Gastrocnemius medialis (tissue), 4 donors: ENCODE data around the gene HMCN1.

Experiments
- POLR2A ChIP-seq, 2 donors: fragments of 450-650 bp; IDR thresholded peaks; one replicate each; pipeline ENCODE4 v1.6.1; 2017; ENCODE audit warnings: antibody characterized with exemption in 2 of 2, mild to moderate bottlenecking in 2 of 2, moderate library complexity in 2 of 2
- TF ChIP-seq, protein P1 (sequence below), 5 experiments: fragments of 450-650 bp in 3 of 5; fragments of 200-600 bp in 2 of 5; sonication (generic) in 2 of 5; IDR thresholded peaks in 4 of 5; conservative IDR thresholded peaks in 1 of 5; 1 replicate in 4 of 5; 2 replicates in 1 of 5; pipeline ENCODE4 v1.5.1; 2016 to 2019; ENCODE audit warnings: antibody characterized with exemption in 5 of 5, mild to moderate bottlenecking in 3 of 5, moderate library complexity in 3 of 5

DNA sequence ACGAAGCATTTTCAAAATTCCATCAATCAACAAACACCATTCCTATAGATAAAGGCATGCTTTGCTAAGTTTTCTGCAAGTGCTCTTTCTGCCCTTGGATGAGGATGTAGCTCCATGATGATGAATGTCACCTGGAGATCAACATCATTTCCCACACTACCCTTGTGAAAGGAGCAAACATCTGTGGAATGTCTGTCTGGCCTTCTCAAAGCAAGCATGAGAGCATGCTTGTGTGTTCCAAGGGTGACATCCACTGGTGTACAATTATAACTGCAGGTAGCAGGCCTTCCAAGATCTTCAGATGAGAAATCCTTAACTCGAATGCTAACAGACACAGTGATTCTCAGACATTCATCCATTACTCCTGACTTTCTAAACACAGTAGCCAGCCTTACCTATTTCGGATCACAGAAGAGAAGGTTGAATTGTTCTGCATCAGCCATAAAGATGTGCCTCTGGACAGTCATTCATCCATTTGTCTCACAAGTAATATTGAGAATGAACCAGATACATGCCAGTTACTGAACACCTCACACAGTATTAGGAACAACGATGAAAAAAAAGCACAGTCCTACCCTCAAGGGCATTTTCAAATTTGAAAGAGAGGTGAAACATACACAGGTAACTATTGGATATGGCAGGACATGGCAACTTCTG, 478.5 kb downstream of the HMCN1 start:
- TF ChIP-seq, protein P1, sequence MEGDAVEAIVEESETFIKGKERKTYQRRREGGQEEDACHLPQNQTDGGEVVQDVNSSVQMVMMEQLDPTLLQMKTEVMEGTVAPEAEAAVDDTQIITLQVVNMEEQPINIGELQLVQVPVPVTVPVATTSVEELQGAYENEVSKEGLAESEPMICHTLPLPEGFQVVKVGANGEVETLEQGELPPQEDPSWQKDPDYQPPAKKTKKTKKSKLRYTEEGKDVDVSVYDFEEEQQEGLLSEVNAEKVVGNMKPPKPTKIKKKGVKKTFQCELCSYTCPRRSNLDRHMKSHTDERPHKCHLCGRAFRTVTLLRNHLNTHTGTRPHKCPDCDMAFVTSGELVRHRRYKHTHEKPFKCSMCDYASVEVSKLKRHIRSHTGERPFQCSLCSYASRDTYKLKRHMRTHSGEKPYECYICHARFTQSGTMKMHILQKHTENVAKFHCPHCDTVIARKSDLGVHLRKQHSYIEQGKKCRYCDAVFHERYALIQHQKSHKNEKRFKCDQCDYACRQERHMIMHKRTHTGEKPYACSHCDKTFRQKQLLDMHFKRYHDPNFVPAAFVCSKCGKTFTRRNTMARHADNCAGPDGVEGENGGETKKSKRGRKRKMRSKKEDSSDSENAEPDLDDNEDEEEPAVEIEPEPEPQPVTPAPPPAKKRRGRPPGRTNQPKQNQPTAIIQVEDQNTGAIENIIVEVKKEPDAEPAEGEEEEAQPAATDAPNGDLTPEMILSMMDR (IDR thresholded peaks at IDR 0.05 in 4 of 5, conservative IDR thresholded peaks at IDR 0.05 in 1 of 5) = peak; percentile 25 to 68 (median 52)
- TF ChIP-seq POLR2A (IDR thresholded peaks at IDR 0.05) = no peak
